IMR-90 (cell line): ENCODE measurements around the gene NDUFS3. TPM values are rescaled to one million over a fixed set of nuclear protein-coding genes. Genes with fewer than 3 reads are reported as not detected.

Experiments
- ATAC-seq: fragments of 200-7000 bp; cut with Tn5 transposase; 2 replicates; pipeline ENCODE4 v1.9.1; 2020; ENCODE audit warnings: low read depth, mild to moderate bottlenecking, moderate library complexity
- BruUV-seq: library from RNA; stranded (reverse); fragments of 400-500 nt; replicated peaks from 2 replicates; lab custom pipeline; 2021; lab: Mats Ljungman, UMichigan
- CTCF ChIA-PET: fragments of 300-600 bp; formaldehyde crosslinking; extraction: SDS; loops from one replicate; lab custom pipeline; 2021; ENCODE audit warnings: antibody characterized with exemption; lab: Yijun Ruan, JAX
- POLR2A ChIA-PET: fragments of 300-600 bp; sonication (Branson Sonifier 250); formaldehyde crosslinking; loops from one replicate; lab custom pipeline; 2022; ENCODE audit warnings: antibody characterized with exemption; ENCODE audit not compliant: unreplicated experiment; lab: Charles Lee
- DNase-seq: peaks from one replicate; pipeline ENCODE4 v3.0.0; 2013
- H2AFZ ChIP-seq: replicated peaks from 2 replicates; pipeline ENCODE3; 2013; ENCODE audit warnings: low read length, mild to moderate bottlenecking; ENCODE audit not compliant: poor library complexity
- H2AK5ac ChIP-seq: 2 replicates; pipeline ENCODE4 v1.6.1; 2013; ENCODE audit warnings: low read depth, low read length, inconsistent platforms
- H2AK9ac ChIP-seq: replicated peaks from 2 replicates; pipeline ENCODE3; 2013; ENCODE audit warnings: mild to moderate bottlenecking, low read depth, low read length, moderate library complexity; ENCODE audit not compliant: poor library complexity
- H2BK120ac ChIP-seq: 2 replicates; pipeline ENCODE4 v1.6.1; 2013; ENCODE audit warnings: low read depth, low read length, inconsistent platforms
- H2BK15ac ChIP-seq: 3 replicates; pipeline ENCODE4 v1.6.1; 2013; ENCODE audit warnings: low read depth, low read length, inconsistent platforms
- H2BK20ac ChIP-seq: 2 replicates; pipeline ENCODE4 v1.6.1; 2013; ENCODE audit warnings: low read depth, mild to moderate bottlenecking, inconsistent platforms, low read length, moderate library complexity
- H2BK5ac ChIP-seq: 2 replicates; pipeline ENCODE4 v1.6.1; 2013; ENCODE audit warnings: mild to moderate bottlenecking, low read depth, low read length, inconsistent platforms; ENCODE audit not compliant: poor library complexity, severe bottlenecking
- H3K14ac ChIP-seq: replicated peaks from 2 replicates; pipeline ENCODE4 v1.6.1; 2013; ENCODE audit warnings: low read depth, low read length, inconsistent platforms
- H3K18ac ChIP-seq: 2 replicates; pipeline ENCODE4 v1.6.1; 2013; ENCODE audit warnings: low read depth, low read length, control low read depth
- H3K23ac ChIP-seq: 2 replicates; pipeline ENCODE4 v1.6.1; 2013; ENCODE audit warnings: low read depth, low read length, inconsistent platforms
- H3K27ac ChIP-seq: 2 replicates; pipeline ENCODE4 v1.5.1; 2013; ENCODE audit warnings: mild to moderate bottlenecking, control low read depth, low read length; ENCODE audit not compliant: insufficient read depth
- H3K27me3 ChIP-seq: 2 replicates; pipeline ENCODE4 v1.6.1; 2013; ENCODE audit warnings: low read length; ENCODE audit not compliant: control insufficient read depth, insufficient read depth
- H3K36me3 ChIP-seq: 2 replicates; pipeline ENCODE4 v1.6.1; 2013; ENCODE audit warnings: low read length, mixed read lengths; ENCODE audit not compliant: control insufficient read depth, insufficient read depth
- H3K4ac ChIP-seq: 2 replicates; pipeline ENCODE4 v1.6.1; 2013; ENCODE audit warnings: low read depth, low read length, inconsistent platforms
- H3K4me1 ChIP-seq: 2 replicates; pipeline ENCODE4 v1.6.1; 2013; ENCODE audit warnings: low read length, mixed read lengths; ENCODE audit not compliant: control insufficient read depth, insufficient read depth
- H3K4me2 ChIP-seq: 2 replicates; pipeline ENCODE4 v1.6.1; 2013; ENCODE audit warnings: low read depth, mild to moderate bottlenecking, control low read depth, low read length, moderate library complexity
- H3K4me3 ChIP-seq: 2 replicates; pipeline ENCODE4 v1.5.1; 2013; ENCODE audit warnings: low read depth, mild to moderate bottlenecking, control low read depth, low read length, moderate library complexity; ENCODE audit not compliant: insufficient read depth
- H3K56ac ChIP-seq: 2 replicates; pipeline ENCODE4 v1.6.1; 2013; ENCODE audit warnings: low read length, inconsistent platforms; ENCODE audit not compliant: insufficient read depth; ENCODE audit errors: extremely low read depth
- H3K79me1 ChIP-seq, 2 experiments: 2 replicates each; pipeline ENCODE4 v1.6.1; 2013; ENCODE audit warnings: low read length in 2 of 2, inconsistent platforms in 1 of 2, low read depth in 1 of 2
- H3K9ac ChIP-seq: 2 replicates; pipeline ENCODE4 v1.6.1; 2013; ENCODE audit warnings: low read depth, low read length, control low read depth
- H3K9me1 ChIP-seq: 2 replicates; pipeline ENCODE4 v1.6.1; 2013; ENCODE audit warnings: low read length, inconsistent platforms; ENCODE audit not compliant: insufficient read depth
- H3K9me3 ChIP-seq: 2 replicates; pipeline ENCODE4 v1.6.1; 2013; ENCODE audit warnings: low read length; ENCODE audit not compliant: control insufficient read depth, insufficient read depth
- H4K20me1 ChIP-seq: 2 replicates; pipeline ENCODE4 v1.6.1; 2013; ENCODE audit warnings: low read length, inconsistent platforms; ENCODE audit not compliant: insufficient read depth
- H4K5ac ChIP-seq: 2 replicates; pipeline ENCODE4 v1.6.1; 2013; ENCODE audit warnings: mild to moderate bottlenecking, low read depth, low read length, control low read depth
- H4K8ac ChIP-seq, 2 experiments: 2 replicates each; pipeline ENCODE4 v1.6.1; 2013; ENCODE audit warnings: low read depth in 2 of 2, low read length in 2 of 2, control low read depth in 1 of 2, inconsistent platforms in 1 of 2
- H4K91ac ChIP-seq: 2 replicates; pipeline ENCODE4 v1.6.1; 2013; ENCODE audit warnings: low read depth, low read length, inconsistent platforms; ENCODE audit not compliant: insufficient read depth
- BHLHE40 ChIP-seq: fragments of 150-350 bp; IDR thresholded peaks from 2 replicates; pipeline ENCODE4 v1.6.1; 2016; ENCODE audit warnings: mild to moderate bottlenecking, low read depth, low read length
- CEBPB ChIP-seq: IDR thresholded peaks from 2 replicates; pipeline ENCODE4 v1.6.1; 2012; ENCODE audit warnings: low read depth, low read length, improper control_type of control experiment
- FOS ChIP-seq: fragments of 150-350 bp; IDR thresholded peaks from 2 replicates; pipeline ENCODE4 v1.6.1; 2016; ENCODE audit warnings: low read depth, low read length
- MAFK ChIP-seq: IDR thresholded peaks from 2 replicates; pipeline ENCODE4 v1.6.1; 2012; ENCODE audit warnings: low read depth, low read length, improper control_type of control experiment
- MAZ ChIP-seq: IDR thresholded peaks from 2 replicates; pipeline ENCODE4 v1.6.1; 2012; ENCODE audit warnings: low read depth, mild to moderate bottlenecking, low read length, improper control_type of control experiment, moderate library complexity, borderline replicate concordance
- MXI1 ChIP-seq: IDR thresholded peaks from 2 replicates; pipeline ENCODE4 v1.6.1; 2012; ENCODE audit warnings: low read depth, mild to moderate bottlenecking, low read length, moderate library complexity, borderline replicate concordance
- POLR2A ChIP-seq: IDR thresholded peaks from 2 replicates; pipeline ENCODE4 v1.6.1; 2012; ENCODE audit warnings: mild to moderate bottlenecking, low read depth, low read length
- RAD21 ChIP-seq: IDR thresholded peaks from 2 replicates; pipeline ENCODE4 v1.6.1; 2012; ENCODE audit warnings: low read length, improper control_type of control experiment
- SMC3 ChIP-seq: fragments of 150-350 bp; IDR thresholded peaks from 2 replicates; pipeline ENCODE4 v1.6.1; 2016; ENCODE audit warnings: low read depth, mild to moderate bottlenecking, antibody characterized with exemption, low read length, moderate library complexity
- WGBS, 2 experiments: methylation state at CpG; one replicate each; pipeline versions ENCODE4 v1.1.5 to v1.1.7; 2013; ENCODE audit warnings: missing lambda C conversion rate in 2 of 2; ENCODE audit not compliant: insufficient read length in 1 of 2; ENCODE audit errors: extremely low coverage in 2 of 2; 5-methylcytosine and 5-hydroxymethylcytosine counted together
- dilution Hi-C: fragments of 300-500 bp; cut with HindIII; formaldehyde crosslinking; loops from one replicate; pipeline ENCODE4 v1.14.3; 2018; ENCODE audit warnings: low sequenced_read_pairs; ENCODE audit not compliant: unreplicated experiment
- in situ Hi-C: fragments of 300-500 bp; cut with MboI; formaldehyde crosslinking; loops from 3 replicates; pipeline ENCODE4 v1.14.3; 2019; ENCODE audit warnings: low sequenced_read_pairs, inconsistent platforms, mixed read lengths
- intact Hi-C: fragments of 100-400 bp; cut with micrococcal nuclease; formaldehyde crosslinking; loops from 2 replicates; pipeline ENCODE4 v1.10.0; 2022
- polyA plus RNA-seq, 3 experiments: library from polyadenylated mRNA; depleted of rRNA; stranded (reverse); fragments of >200 nt; gene quantifications; 2 replicates each; pipeline ENCODE4 v1.2.3, GENCODE V29; 2012; ENCODE audit warnings: low replicate concordance in 1 of 3
- total RNA-seq: library from RNA; depleted of rRNA; stranded (reverse); fragments of >200 nt; gene quantifications from 2 replicates; pipeline ENCODE4 v1.2.3, GENCODE V29; 2012
- TF ChIP-seq, protein P1 (sequence below): fragments of 150-350 bp; IDR thresholded peaks from 2 replicates; pipeline ENCODE4 v1.6.1; 2016; ENCODE audit warnings: low read depth, mild to moderate bottlenecking, low read length, moderate library complexity, borderline replicate concordance
- TF ChIP-seq, protein P2 (sequence below): fragments of 150-350 bp; IDR thresholded peaks from 2 replicates; pipeline ENCODE4 v1.6.1; 2017; ENCODE audit warnings: mild to moderate bottlenecking, antibody characterized with exemption, low read length, low read depth
- TF ChIP-seq, protein P3 (sequence below): conservative IDR thresholded peaks from 2 replicates; pipeline ENCODE4 v1.5.1; 2012; ENCODE audit warnings: mild to moderate bottlenecking, low read depth, low read length, improper control_type of control experiment

NDUFS3 gene
- total and polyA plus RNA-seq, 2 of the 4 experiments (the other 2 are of a cell fraction), result 77.1 to 108 TPM

GRCh38 chr11:47616726-47617416 lies 38.0 kb downstream of the NDUFS3 start:
- TF ChIP-seq BHLHE40, result no peak
- TF ChIP-seq SMC3, result peak; percentile 93
- no peak for TF ChIP-seq MAFK
- TF ChIP-seq POLR2A, result 0 out of 2 replicates have a peak, but pooled peaks have one; percentile 39
- TF ChIP-seq CEBPB, result peak; percentile 43; the same call in 1 of the 2 replicates
- TF ChIP-seq, protein P1, sequence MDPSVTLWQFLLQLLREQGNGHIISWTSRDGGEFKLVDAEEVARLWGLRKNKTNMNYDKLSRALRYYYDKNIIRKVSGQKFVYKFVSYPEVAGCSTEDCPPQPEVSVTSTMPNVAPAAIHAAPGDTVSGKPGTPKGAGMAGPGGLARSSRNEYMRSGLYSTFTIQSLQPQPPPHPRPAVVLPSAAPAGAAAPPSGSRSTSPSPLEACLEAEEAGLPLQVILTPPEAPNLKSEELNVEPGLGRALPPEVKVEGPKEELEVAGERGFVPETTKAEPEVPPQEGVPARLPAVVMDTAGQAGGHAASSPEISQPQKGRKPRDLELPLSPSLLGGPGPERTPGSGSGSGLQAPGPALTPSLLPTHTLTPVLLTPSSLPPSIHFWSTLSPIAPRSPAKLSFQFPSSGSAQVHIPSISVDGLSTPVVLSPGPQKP, result no peak
- TF ChIP-seq FOS, result no peak
- no peak for TF ChIP-seq MXI1
- TF ChIP-seq, protein P2, sequence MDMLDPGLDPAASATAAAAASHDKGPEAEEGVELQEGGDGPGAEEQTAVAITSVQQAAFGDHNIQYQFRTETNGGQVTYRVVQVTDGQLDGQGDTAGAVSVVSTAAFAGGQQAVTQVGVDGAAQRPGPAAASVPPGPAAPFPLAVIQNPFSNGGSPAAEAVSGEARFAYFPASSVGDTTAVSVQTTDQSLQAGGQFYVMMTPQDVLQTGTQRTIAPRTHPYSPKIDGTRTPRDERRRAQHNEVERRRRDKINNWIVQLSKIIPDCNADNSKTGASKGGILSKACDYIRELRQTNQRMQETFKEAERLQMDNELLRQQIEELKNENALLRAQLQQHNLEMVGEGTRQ, result no peak
- TF ChIP-seq, protein P3, sequence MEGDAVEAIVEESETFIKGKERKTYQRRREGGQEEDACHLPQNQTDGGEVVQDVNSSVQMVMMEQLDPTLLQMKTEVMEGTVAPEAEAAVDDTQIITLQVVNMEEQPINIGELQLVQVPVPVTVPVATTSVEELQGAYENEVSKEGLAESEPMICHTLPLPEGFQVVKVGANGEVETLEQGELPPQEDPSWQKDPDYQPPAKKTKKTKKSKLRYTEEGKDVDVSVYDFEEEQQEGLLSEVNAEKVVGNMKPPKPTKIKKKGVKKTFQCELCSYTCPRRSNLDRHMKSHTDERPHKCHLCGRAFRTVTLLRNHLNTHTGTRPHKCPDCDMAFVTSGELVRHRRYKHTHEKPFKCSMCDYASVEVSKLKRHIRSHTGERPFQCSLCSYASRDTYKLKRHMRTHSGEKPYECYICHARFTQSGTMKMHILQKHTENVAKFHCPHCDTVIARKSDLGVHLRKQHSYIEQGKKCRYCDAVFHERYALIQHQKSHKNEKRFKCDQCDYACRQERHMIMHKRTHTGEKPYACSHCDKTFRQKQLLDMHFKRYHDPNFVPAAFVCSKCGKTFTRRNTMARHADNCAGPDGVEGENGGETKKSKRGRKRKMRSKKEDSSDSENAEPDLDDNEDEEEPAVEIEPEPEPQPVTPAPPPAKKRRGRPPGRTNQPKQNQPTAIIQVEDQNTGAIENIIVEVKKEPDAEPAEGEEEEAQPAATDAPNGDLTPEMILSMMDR, result peak; percentile 96
- TF ChIP-seq MAZ, result no peak
- TF ChIP-seq RAD21, result peak; percentile 96
- H2BK5ac ChIP-seq, result peak overlapping the region; percentile 36
- H2AFZ ChIP-seq, result no peak overlapping the region
- H2BK120ac ChIP-seq, result no peak overlapping the region
- DNase-seq, result peak; percentile 85
- H2AK5ac ChIP-seq, result no peak overlapping the region
- peaks cover 9% of the 10 kb centered on the region for H4K20me1 ChIP-seq
- ChIA-PET POLR2A (interaction anchor here (0.7 kb wide), 1 partner anchor 88 kb away, joined by 3 read pairs; no protein-coding TSS in a partner anchor), CTCF (interaction anchor here (0.6 to 1.6 kb wide), 8 partner anchors 10 to 243 kb away, joined by 3 to 9 read pairs (median 4); partner anchors contain the start of genes KBTBD4 and NDUFS3)
- H3K27ac ChIP-seq, result no peak overlapping the region
- H2AK9ac ChIP-seq, result no peak overlapping the region
- WGBS, 2 experiments, result 100% methylated on average over 4 of the region's 10 CpGs; no CpG with 5 or more reads in 1 of the 2 experiments
- no TSS peak for BruUV-seq
- H3K23ac ChIP-seq, result no peak overlapping the region
- H3K9ac ChIP-seq, result no peak overlapping the region
- no peak overlapping the region for H4K5ac ChIP-seq
- no peak overlapping the region for H3K56ac ChIP-seq
- H4K8ac ChIP-seq, result no peak overlapping the region
- in situ Hi-C loops (loop anchor here (10.0 kb wide), 1 partner anchor 132 kb away; no protein-coding TSS in a partner anchor), intact Hi-C loops (loop anchor here (1.0 to 5.0 kb wide), 4 partner anchors 38 to 243 kb away; partner anchors contain the start of genes NDUFS3 and SLC39A13), dilution Hi-C loops (no loop called here)
- no peak overlapping the region for H2BK15ac ChIP-seq
- peak overlapping the region; percentile 54; the same call in 1 of the 2 replicates for H3K4me2 ChIP-seq
- peaks cover 7% of the 10 kb centered on the region for H3K36me3 ChIP-seq
- no peak overlapping the region for H3K4ac ChIP-seq
- H3K9me3 ChIP-seq, result no peaks in the 10 kb centered on the region
- H3K18ac ChIP-seq, result no peak overlapping the region
- peaks cover 0 to 6% of the 10 kb centered on the region in 2 experiments; a peak in 1 of 4 replicates for H3K79me1 ChIP-seq
- peaks cover 4% of the 10 kb centered on the region for H3K4me1 ChIP-seq
- H4K91ac ChIP-seq, result no peak overlapping the region
- H3K9me1 ChIP-seq, result no peaks in the 10 kb centered on the region
- ATAC-seq, result peak; percentile 96
- H2BK20ac ChIP-seq, result no peak overlapping the region
- no peak overlapping the region for H3K4me3 ChIP-seq
- no peaks in the 10 kb centered on the region for H3K27me3 ChIP-seq
- no peak overlapping the region for H3K14ac ChIP-seq
